ENCODE results near the gene MTMR3. TPM values are rescaled to one million over a fixed set of nuclear protein-coding genes. Genes with fewer than 3 reads are reported as not detected.
"Not testable (repeated sequence)": the region's sequence is repeated elsewhere in the genome, so short reads cannot be mapped to it uniquely, and the experiment has no call there.

MTMR3 gene
- total RNA-seq, 1 donor from 2014 or later, result 30.3 TPM

- DNase-seq (ENCODE audit: low read depth) (no peak), FAIRE-seq (no peak)
- Histone ChIP-seq H3K36me3 (ENCODE audit: control insufficient read depth, insufficient read depth, low read length) (no peaks in the 10 kb centered on the region), H3K27me3 (ENCODE audit: control insufficient read depth, insufficient read depth, low read length) (no peaks in the 10 kb centered on the region), H3K4me3 (ENCODE audit: low read depth, low read length) (no peak overlapping the region)
- TF ChIP-seq, protein P1, sequence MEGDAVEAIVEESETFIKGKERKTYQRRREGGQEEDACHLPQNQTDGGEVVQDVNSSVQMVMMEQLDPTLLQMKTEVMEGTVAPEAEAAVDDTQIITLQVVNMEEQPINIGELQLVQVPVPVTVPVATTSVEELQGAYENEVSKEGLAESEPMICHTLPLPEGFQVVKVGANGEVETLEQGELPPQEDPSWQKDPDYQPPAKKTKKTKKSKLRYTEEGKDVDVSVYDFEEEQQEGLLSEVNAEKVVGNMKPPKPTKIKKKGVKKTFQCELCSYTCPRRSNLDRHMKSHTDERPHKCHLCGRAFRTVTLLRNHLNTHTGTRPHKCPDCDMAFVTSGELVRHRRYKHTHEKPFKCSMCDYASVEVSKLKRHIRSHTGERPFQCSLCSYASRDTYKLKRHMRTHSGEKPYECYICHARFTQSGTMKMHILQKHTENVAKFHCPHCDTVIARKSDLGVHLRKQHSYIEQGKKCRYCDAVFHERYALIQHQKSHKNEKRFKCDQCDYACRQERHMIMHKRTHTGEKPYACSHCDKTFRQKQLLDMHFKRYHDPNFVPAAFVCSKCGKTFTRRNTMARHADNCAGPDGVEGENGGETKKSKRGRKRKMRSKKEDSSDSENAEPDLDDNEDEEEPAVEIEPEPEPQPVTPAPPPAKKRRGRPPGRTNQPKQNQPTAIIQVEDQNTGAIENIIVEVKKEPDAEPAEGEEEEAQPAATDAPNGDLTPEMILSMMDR (IDR thresholded peaks at IDR 0.05; ENCODE audit: insufficient read depth, low read length, severe bottlenecking), result no peak
These were observed 164.4 kb downstream of the MTMR3 start for GRCh38 chr22:30047364-30047738.

GRCh38 chr22:30048681-30049080, 165.7 kb downstream of the MTMR3 start:
- TF ChIP-seq, protein P1 (IDR thresholded peaks at IDR 0.05; ENCODE audit: insufficient read depth, low read length, severe bottlenecking), result no peak
- DNase-seq (ENCODE audit: low read depth), result no peak
- Histone ChIP-seq H3K4me3 (ENCODE audit: low read depth, low read length) (no peak overlapping the region), H3K27me3 (ENCODE audit: control insufficient read depth, insufficient read depth, low read length) (no peaks in the 10 kb centered on the region), H3K36me3 (ENCODE audit: control insufficient read depth, insufficient read depth, low read length) (no peaks in the 10 kb centered on the region)
- FAIRE-seq, result no peak

- Histone ChIP-seq H3K27me3 (ENCODE audit: control insufficient read depth, insufficient read depth, low read length) (no peaks in the 10 kb centered on the region), H3K36me3 (ENCODE audit: control insufficient read depth, insufficient read depth, low read length) (no peaks in the 10 kb centered on the region), H3K4me3 (ENCODE audit: low read depth, low read length) (no peak overlapping the region)
- FAIRE-seq (no peak), DNase-seq (ENCODE audit: low read depth) (no peak)
- TF ChIP-seq, protein P1 (IDR thresholded peaks at IDR 0.05; ENCODE audit: insufficient read depth, low read length, severe bottlenecking), result no peak
These were observed 171.2 kb downstream of the MTMR3 start for GRCh38 chr22:30054067-30054763.

DNA sequence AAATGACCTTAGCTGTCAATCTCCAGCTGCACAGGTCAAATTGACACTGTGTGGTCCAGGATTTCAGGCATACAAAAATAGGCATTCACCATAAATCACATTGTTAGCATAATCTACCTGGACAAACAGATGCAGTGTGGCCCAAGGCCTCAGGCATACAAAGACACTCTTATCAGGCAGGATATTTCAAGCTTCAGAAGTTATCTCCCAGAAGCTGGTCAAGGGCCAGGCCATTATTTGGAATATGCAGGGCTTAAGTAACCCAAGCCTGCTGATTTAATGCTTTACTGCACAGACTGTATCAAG, 171.7 kb downstream of the MTMR3 start:
- FAIRE-seq, result no peak
- Histone ChIP-seq H3K27me3 (ENCODE audit: control insufficient read depth, insufficient read depth, low read length) (no peaks in the 10 kb centered on the region), H3K36me3 (ENCODE audit: control insufficient read depth, insufficient read depth, low read length) (no peaks in the 10 kb centered on the region), H3K4me3 (ENCODE audit: low read depth, low read length) (no peak overlapping the region)
- TF ChIP-seq, protein P1 (IDR thresholded peaks at IDR 0.05; ENCODE audit: insufficient read depth, low read length, severe bottlenecking), result no peak
- no peak for DNase-seq (ENCODE audit: low read depth)

DNA sequence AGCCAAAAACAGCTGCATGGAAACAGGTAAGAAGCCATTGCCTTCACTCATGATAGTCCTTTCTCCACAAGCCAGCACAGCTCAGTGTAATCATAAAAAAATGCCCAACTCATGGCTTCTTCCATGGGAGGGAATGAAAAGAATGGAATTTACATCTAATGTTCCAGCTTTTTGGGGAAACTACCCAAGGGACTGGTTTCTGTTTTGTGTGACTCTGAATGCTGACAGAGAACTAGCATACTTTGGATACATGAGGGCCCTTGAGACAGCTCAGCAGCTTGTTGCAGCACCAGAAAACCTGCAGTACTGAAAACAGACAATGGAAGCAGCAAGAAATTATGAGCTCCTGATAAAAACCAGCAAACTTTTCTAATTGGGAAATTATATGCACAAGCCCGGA, 173.0 kb downstream of the MTMR3 start:
- Histone ChIP-seq H3K4me3 (ENCODE audit: low read depth, low read length) (no peak overlapping the region), H3K27me3 (ENCODE audit: control insufficient read depth, insufficient read depth, low read length) (no peaks in the 10 kb centered on the region), H3K36me3 (ENCODE audit: control insufficient read depth, insufficient read depth, low read length) (no peaks in the 10 kb centered on the region)
- TF ChIP-seq, protein P1 (IDR thresholded peaks at IDR 0.05; ENCODE audit: insufficient read depth, low read length, severe bottlenecking), result no peak
- FAIRE-seq, result no peak
- no peak for DNase-seq (ENCODE audit: low read depth)

DNA sequence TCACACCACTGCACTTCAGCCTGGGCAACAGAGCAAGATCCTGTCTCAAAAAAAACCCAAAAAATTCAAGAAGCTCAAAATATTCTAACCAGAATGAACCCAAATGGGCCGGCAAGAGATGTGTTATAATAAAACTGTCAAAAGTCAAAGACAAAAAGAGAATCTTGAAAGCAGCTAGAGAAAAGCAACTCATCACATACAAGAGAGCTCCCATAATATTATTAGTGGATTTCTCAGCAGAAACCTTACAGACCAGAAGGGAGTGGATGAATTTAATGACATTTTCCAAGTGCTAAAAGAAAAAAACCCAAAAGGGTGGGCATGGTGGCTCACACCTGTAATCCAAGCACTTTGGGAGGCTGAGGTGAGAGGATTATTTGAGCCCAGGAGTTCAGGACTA, 174.4 kb downstream of the MTMR3 start:
- Histone ChIP-seq H3K36me3 (ENCODE audit: control insufficient read depth, insufficient read depth, low read length) (no peaks in the 10 kb centered on the region), H3K4me3 (ENCODE audit: low read depth, low read length) (no peak overlapping the region)
- TF ChIP-seq, protein P1 (IDR thresholded peaks at IDR 0.05; ENCODE audit: insufficient read depth, low read length, severe bottlenecking), result no peak

GRCh38 chr22:30059346-30060020, 176.5 kb downstream of the MTMR3 start:
- not testable (repeated sequence) for FAIRE-seq; H3K36me3 ChIP-seq (ENCODE audit: control insufficient read depth, insufficient read depth, low read length); H3K27me3 ChIP-seq (ENCODE audit: control insufficient read depth, insufficient read depth, low read length); H3K4me3 ChIP-seq (ENCODE audit: low read depth, low read length)
- peak; percentile 76 for DNase-seq (ENCODE audit: low read depth)

More for the DNA sequence above, 174.4 kb downstream of the MTMR3 start:
- FAIRE-seq, result no peak
- H3K27me3 ChIP-seq (ENCODE audit: control insufficient read depth, insufficient read depth, low read length), result no peaks in the 10 kb centered on the region
- DNase-seq (ENCODE audit: low read depth), result no peak

GRCh38 chr22:30061094-30061493, 178.1 kb downstream of the MTMR3 start:
- not testable (repeated sequence) for H3K4me3 ChIP-seq (ENCODE audit: low read depth, low read length); H3K27me3 ChIP-seq (ENCODE audit: control insufficient read depth, insufficient read depth, low read length); DNase-seq (ENCODE audit: low read depth); FAIRE-seq; H3K36me3 ChIP-seq (ENCODE audit: control insufficient read depth, insufficient read depth, low read length)
